ENCODE data around the gene CCDC149. TPM values are rescaled to one million over a fixed set of nuclear protein-coding genes. Genes with fewer than 3 reads are reported as not detected.
A peak's percentile ranks its signal among the peaks of the same experiment; 100 is the strongest.

The CCDC149 gene
- total RNA-seq, 1 donor from 2014 or later = 5.7 TPM

- no peak overlapping the region for H3K9ac ChIP-seq (ENCODE audit: low read depth in 1 of 3, low read length in 3 of 3)
- H3K4me1 ChIP-seq (ENCODE audit: control insufficient read depth in 3 of 3, insufficient read depth in 3 of 3, low read length in 3 of 3) = peaks cover 3 to 18% (median 17%) of the 10 kb centered on the region in 3 donors
- H3K27me3 ChIP-seq (ENCODE audit: control insufficient read depth in 3 of 3, insufficient read depth in 3 of 3, low read length in 3 of 3) = no peaks in the 10 kb centered on the region
- no peak overlapping the region for H3K4me3 ChIP-seq (ENCODE audit: low read length in 3 of 3)
- H3K36me3 ChIP-seq (ENCODE audit: control insufficient read depth in 3 of 3, insufficient read depth in 3 of 3, low read length in 3 of 3) = no peaks in the 10 kb centered on the region
- no peak overlapping the region for H3K27ac ChIP-seq (ENCODE audit: low read depth, low read length)
- H3K9me3 ChIP-seq (ENCODE audit: control insufficient read depth in 3 of 3, low read length in 3 of 3) = no peaks in the 10 kb centered on the region
Measured at GRCh38 chr4:24765376-24765988, 147.4 kb downstream of the CCDC149 start.

GRCh38 chr4:24764345-24764744 lies 148.5 kb downstream of the CCDC149 start:
- Histone ChIP-seq H3K27ac (ENCODE audit: low read depth, low read length) (no peak overlapping the region), H3K36me3 (ENCODE audit: control insufficient read depth in 3 of 3, insufficient read depth in 3 of 3, low read length in 3 of 3) (no peaks in the 10 kb centered on the region), H3K27me3 (ENCODE audit: control insufficient read depth in 3 of 3, insufficient read depth in 3 of 3, low read length in 3 of 3) (no peaks in the 10 kb centered on the region), H3K4me1 (ENCODE audit: control insufficient read depth in 3 of 3, insufficient read depth in 3 of 3, low read length in 3 of 3) (peaks cover 3 to 18% (median 17%) of the 10 kb centered on the region in 3 donors), H3K4me3 (ENCODE audit: low read length in 3 of 3) (no peak overlapping the region), H3K9me3 (ENCODE audit: control insufficient read depth in 3 of 3, low read length in 3 of 3) (no peaks in the 10 kb centered on the region), H3K9ac (ENCODE audit: low read depth in 1 of 3, low read length in 3 of 3) (no peak overlapping the region)

GRCh38 chr4:24763631-24764297 lies 149.1 kb downstream of the CCDC149 start:
- H3K27me3 ChIP-seq (ENCODE audit: control insufficient read depth in 3 of 3, insufficient read depth in 3 of 3, low read length in 3 of 3) = no peaks in the 10 kb centered on the region
- no peaks in the 10 kb centered on the region for H3K9me3 ChIP-seq (ENCODE audit: control insufficient read depth in 3 of 3, low read length in 3 of 3)
- H3K4me1 ChIP-seq (ENCODE audit: control insufficient read depth in 3 of 3, insufficient read depth in 3 of 3, low read length in 3 of 3) = peaks cover 3 to 18% (median 17%) of the 10 kb centered on the region in 3 donors
- H3K4me3 ChIP-seq (ENCODE audit: low read length in 3 of 3) = peak overlapping the region in 1 of 3 donors; percentile 3
- H3K27ac ChIP-seq (ENCODE audit: low read depth, low read length) = peak overlapping the region; percentile 60
- H3K36me3 ChIP-seq (ENCODE audit: control insufficient read depth in 3 of 3, insufficient read depth in 3 of 3, low read length in 3 of 3) = no peaks in the 10 kb centered on the region
- H3K9ac ChIP-seq (ENCODE audit: low read depth in 1 of 3, low read length in 3 of 3) = no peak overlapping the region

Small RNA genes lying within 50 kb of the gene (small RNA-seq; reads per million reads assigned to genes)
- not detected for gene AC006390.1

Other genes starting within 250 kb of the CCDC149 start
- 13.6 TPM for gene SOD3, start 117.5 kb downstream of the CCDC149 start, total RNA-seq
- 1.6 TPM for gene LGI2, start 117.9 kb upstream of the CCDC149 start, total RNA-seq
- 8.9 TPM for gene SEPSECS, start 247.4 kb upstream of the CCDC149 start, total RNA-seq

Data from skeletal muscle tissue (tissue), 5 donors.